Endometrial microvascular endothelial cells (primary cell): ENCODE results near the gene MAN1B1. TPM values are rescaled to one million over a fixed set of nuclear protein-coding genes. Genes with fewer than 3 reads are reported as not detected.

Source experiments
- in situ Hi-C: cut with HindIII; loops from 2 replicates; pipeline ENCODE4 v1.10.0; 2017; ENCODE audit warnings: low sequenced_read_pairs, low pct_unique_long_range_greater_than_20kb; ENCODE audit errors: inconsistent ontology term
- total RNA-seq: library from RNA; depleted of rRNA; stranded (reverse); fragments of >200 nt; gene quantifications from one replicate; pipeline ENCODE4 v1.2.3, GENCODE V29; 2015; ENCODE audit errors: inconsistent ontology term

MAN1B1 gene
- total RNA-seq, 1 donor from 2014 or later, result 106 TPM

- in situ Hi-C loops, result no loop called here
Observed at GRCh38 chr9:137066096-137066861, 20.5 kb upstream of the MAN1B1 start.

DNA sequence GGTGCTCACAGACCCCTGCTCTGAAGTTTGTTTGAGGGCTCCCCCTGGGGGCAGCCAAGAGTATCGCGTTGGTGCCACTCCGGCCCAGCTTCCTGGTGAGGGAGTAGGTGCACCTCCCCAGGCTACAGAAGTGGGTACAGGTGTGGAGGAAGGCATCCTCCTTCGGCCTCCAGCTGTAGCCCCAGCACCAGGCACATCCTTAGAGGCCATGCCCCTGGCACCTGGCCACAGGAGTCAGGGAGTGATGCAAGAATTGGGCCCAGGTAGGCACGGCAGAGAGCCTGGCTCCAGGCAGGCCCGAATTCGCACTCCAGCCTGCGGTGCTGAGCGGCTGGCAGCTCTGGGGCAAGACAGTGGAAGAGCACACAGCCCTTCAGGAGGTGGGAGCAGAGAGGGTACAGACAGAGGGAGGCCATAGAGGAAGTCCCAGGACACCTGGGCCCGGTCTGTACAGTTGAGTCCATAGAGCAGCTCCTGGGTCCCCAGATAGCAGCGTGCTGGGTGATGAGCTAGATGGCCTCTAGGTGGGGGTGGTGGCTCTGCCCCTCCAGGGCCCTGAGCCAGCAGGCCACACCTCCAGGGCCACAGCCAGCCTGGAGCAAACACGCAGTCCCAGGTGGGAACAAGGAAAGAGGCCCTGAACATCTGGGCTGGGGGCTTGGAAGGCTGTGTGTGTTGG lies 18.8 kb upstream of the MAN1B1 start:
- in situ Hi-C loops, result no loop called here

- in situ Hi-C loops, result no loop called here
Observed at GRCh38 chr9:137068539-137069507, 18.0 kb upstream of the MAN1B1 start.

- in situ Hi-C loops, result no loop called here
Observed at GRCh38 chr9:137069508-137070091, 17.2 kb upstream of the MAN1B1 start.

DNA sequence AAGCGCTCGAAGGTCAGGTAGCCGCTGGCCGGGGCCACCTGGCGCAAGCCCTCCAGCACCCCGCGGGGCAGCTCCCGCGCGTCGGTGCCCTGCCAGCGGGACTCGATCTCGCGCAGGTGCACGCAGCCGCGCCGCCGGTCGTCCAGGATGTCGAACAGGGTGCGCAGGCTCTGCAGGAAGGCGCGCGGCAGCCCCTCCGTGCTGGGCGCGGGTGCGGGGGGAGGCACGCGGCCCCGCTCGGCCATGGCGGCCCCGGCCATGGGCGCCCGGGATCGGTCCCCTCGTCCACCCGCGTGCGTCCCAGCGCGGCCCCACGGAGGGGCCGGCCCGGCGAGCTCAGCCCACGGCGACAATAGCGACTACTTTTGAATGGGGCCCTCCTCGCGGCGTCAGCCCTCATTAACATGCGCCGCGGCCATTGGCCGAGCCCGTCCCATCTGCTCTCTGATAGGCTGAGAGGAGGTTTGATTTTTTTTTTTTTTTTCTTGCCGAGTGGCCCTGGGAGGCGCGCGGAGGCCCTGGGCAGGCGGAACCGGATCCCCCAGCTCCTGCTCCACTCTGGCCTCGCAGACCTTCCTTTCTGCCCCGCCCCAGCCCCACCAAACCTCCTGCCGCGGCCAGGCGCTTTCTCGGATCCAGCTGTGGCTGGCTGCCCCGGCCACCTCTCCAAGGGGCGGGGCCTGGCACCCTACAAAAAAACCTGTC lies 16.4 kb upstream of the MAN1B1 start, which contains the start of gene SAPCD2:
Gene SAPCD2 (minus strand): TSS at position 357 of the 705 bp plus-strand sequence. CDS start 97 bp downstream, at position 260.
- in situ Hi-C loops, result no loop called here

DNA sequence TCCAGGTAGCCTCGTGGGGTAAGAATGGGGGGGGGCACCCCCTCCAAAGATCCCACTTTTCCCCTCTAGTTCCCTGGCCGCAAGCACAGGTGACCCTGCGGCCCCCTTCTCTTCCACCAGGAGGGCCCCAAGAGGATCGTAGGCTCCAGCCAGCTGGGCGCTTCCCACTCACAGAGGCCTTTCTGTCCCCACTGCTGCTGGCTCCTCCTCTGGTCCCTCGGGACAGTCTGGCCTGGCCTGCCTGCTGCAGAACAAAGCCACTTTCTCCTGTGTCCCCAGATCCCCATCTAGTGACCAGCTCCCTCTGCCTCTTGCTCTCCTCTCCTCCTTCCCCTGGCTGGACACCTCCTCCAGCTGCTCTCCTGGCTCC lies 15.9 kb upstream of the MAN1B1 start:
- in situ Hi-C loops, result no loop called here

- in situ Hi-C loops, result no loop called here
Observed at GRCh38 chr9:137071282-137071681, 15.5 kb upstream of the MAN1B1 start.

DNA sequence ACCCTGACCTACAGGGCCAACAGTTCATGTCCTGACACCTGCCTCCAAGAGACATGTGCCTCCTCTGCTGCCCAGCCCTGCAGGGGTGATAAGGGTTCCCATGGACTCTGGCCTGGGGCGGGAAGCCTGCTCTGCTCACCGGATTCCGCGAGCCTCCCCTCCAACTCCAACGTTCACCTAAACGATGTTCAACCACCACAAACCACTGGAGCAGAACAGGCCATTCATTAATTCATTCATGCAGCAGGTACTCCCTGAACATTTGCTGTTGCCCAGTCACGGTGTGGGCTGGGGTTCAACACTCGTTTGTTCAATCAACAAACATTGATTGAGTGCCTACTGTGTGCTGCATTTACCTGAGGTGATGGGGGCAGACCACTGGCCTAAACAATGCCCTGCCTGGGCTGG lies 12.8 kb upstream of the MAN1B1 start:
- in situ Hi-C loops, result no loop called here

GRCh38 chr9:137074657-137075274 lies 12.0 kb upstream of the MAN1B1 start:
- in situ Hi-C loops, result no loop called here

- in situ Hi-C loops, result no loop called here
Observed at GRCh38 chr9:137075275-137075775, 11.5 kb upstream of the MAN1B1 start.

- in situ Hi-C loops, result no loop called here
Observed at GRCh38 chr9:137076636-137077009, 10.2 kb upstream of the MAN1B1 start.

DNA sequence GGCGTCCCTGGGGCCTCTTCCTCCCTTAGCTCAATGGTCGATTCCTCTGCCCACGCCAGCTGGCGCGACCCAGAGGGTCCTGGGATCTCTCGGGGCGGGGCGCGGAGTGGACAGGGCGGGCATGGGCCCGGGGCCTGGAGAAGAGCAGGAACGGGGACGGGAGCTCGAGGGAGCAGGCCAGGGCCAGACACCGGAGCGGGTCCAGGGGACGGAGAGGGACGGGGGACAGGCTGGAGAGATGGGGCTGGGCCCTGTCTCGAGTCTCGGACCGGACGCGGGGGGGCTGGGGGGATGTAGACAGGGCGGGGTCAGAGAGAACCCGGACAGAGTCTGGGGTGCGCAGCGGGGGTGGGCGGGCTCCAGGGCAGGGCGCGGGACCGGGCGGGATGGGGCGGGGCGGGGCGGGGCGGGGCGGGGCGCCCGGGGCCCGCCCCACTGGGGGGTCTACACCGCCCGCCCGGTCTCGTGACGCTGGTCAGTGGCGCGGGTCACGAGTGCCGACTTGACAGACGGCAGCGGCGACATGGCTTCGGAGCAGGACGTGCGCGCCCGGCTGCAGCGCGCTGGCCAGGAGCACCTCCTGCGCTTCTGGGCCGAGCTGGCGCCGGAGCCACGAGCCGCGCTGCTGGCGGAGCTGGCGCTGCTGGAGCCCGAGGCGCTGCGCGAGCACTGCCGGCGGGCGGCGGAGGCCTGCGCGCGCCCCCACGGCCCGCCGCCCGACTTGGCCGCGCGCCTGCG lies 9.6 kb upstream of the MAN1B1 start, which contains the start of gene UAP1L1:
Gene UAP1L1 (plus strand): TSS at position 508 of the 738 bp plus-strand sequence. CDS start 16 bp downstream, at position 524.
- in situ Hi-C loops, result no loop called here

GRCh38 chr9:137077758-137078693 lies 8.8 kb upstream of the MAN1B1 start:
- in situ Hi-C loops, result no loop called here

DNA sequence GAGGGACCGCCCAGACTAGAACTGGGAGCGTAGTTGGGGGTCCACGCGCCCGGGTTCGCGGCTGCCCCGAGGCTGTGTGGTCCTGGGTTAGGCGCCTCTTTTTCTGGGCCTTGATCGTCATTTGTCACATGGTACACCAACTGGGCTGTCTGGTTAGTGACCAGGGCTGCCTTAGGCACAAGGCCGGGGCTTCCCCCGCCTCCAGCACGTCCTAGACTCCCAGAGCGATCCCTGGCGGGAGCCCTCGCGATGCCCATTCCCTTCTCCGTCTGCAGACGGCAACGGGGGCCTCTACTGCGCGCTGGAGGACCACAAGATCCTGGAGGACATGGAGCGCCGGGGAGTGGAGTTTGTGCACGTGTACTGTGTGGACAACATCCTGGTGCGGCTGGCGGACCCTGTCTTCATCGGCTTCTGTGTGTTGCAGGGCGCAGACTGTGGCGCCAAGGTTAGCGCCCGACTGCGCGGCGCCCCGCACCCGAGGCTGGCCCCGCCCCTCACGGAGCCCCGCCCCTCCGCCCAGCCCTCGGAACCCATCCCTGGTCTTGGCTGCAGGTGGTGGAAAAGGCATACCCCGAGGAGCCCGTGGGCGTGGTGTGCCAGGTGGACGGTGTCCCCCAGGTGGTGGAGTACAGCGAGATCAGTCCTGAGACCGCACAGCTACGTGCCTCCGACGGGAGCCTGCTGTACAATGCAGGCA lies 7.9 kb upstream of the MAN1B1 start:
- in situ Hi-C loops, result no loop called here

- in situ Hi-C loops, result no loop called here
Observed at GRCh38 chr9:137079401-137079787, 7.4 kb upstream of the MAN1B1 start.
